Endothelial cell (in vitro differentiated cells): Measurements from ENCODE around the gene LMF2. TPM values are rescaled to one million over a fixed set of nuclear protein-coding genes. Genes with fewer than 3 reads are reported as not detected.
A peak's percentile ranks its signal among the peaks of the same experiment; 100 is the strongest.

Experiments
- DNase-seq: peaks from one replicate; pipeline ENCODE4 v3.0.0; 2021; ENCODE audit warnings: low spot score
- H3K27ac Mint-ChIP-seq: one replicate; pipeline ENCODE4 v1.8.0; 2021; ENCODE audit warnings: mixed read lengths, inconsistent platforms; ENCODE audit not compliant: unreplicated experiment
- H3K27me3 Mint-ChIP-seq: one replicate; pipeline ENCODE4 v1.8.0; 2021; ENCODE audit warnings: mild to moderate bottlenecking, moderate library complexity, mixed read lengths, inconsistent platforms; ENCODE audit not compliant: unreplicated experiment
- H3K36me3 Mint-ChIP-seq: one replicate; pipeline ENCODE4 v1.8.0; 2021; ENCODE audit warnings: mild to moderate bottlenecking, low read depth, mixed read lengths, inconsistent platforms; ENCODE audit not compliant: unreplicated experiment
- H3K4me1 Mint-ChIP-seq: one replicate; pipeline ENCODE4 v1.8.0; 2021; ENCODE audit warnings: mild to moderate bottlenecking, mixed read lengths, inconsistent platforms; ENCODE audit not compliant: unreplicated experiment
- H3K4me3 Mint-ChIP-seq: one replicate; pipeline ENCODE4 v1.8.0; 2021; ENCODE audit warnings: mild to moderate bottlenecking, mixed read lengths, inconsistent platforms; ENCODE audit not compliant: unreplicated experiment
- H3K9me3 Mint-ChIP-seq: one replicate; pipeline ENCODE4 v1.8.0; 2021; ENCODE audit warnings: mixed read lengths, inconsistent platforms; ENCODE audit not compliant: unreplicated experiment
- total RNA-seq: library from RNA; stranded (reverse); fragmentation: NEBNext Ultra II Directional; extraction: Animal tissue kit (Norgen Biotek cat#: 25700); gene quantifications from one replicate; pipeline ENCODE4 v1.2.1, GENCODE V29; 2021; ENCODE audit not compliant: unreplicated experiment
- TF ChIP-seq, protein P1 (sequence below): fragments of 200-600 bp; sonication (generic); IDR thresholded peaks from one replicate; pipeline ENCODE4 v1.5.0; 2021; ENCODE audit warnings: antibody characterized with exemption; ENCODE audit not compliant: unreplicated experiment

LMF2 gene
- total RNA-seq, 1 donor from 2014 or later = 88.2 TPM

DNA sequence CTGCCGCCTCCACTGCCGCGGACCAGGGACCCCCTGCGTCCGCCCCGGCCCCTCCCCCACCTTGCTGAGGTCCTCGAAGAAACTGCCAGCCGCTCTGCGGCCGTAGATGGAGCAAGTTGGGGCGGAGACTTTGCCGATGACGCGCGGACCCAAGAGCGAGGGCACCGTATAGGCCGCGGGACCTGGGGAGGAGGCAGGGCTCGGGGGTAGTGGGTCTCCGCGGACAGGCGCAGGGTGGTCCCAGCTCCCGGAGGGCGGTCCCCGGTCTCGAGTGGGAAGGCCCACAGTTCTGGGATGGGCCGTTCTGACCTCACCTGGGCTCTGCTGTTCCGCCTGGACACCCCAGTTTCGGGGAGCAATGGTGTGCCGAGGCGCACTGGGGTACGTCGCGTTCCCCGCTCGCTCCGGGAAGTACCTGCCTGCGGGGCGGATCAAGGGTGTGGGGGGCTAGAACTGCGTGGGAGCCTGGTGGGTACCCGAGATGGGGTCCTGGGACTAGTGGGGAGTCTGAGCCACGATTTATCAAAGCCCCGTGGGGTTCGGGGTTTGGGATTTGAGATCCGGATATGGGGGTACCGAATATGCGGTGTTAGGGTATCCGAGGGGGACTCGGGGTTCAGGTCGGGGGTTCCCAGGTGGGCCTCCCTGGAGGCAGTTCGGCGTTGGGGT, 23.5 kb upstream of the LMF2 start:
- Mint-ChIP-seq H3K27ac (no peak overlapping the region), H3K27me3 (peaks cover 30% of the 10 kb centered on the region)

DNA sequence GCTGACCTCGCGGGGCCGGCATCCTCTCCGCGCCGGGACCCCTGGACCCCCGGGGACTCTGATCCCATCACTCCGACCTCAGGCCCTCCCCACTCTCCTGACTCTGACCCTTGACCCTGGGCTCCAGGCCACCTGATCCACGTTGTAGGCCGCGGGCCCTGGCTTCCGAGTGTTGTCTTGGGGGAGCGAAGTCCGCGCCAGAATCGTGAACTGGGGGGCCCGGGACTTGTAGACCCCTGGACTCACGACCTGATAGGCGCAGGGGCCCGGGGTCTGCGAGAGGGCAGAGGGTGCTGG, 23.0 kb upstream of the LMF2 start:
- H3K27me3 Mint-ChIP-seq = peaks cover 30% of the 10 kb centered on the region
- no peak overlapping the region for H3K27ac Mint-ChIP-seq
- H3K4me1 Mint-ChIP-seq = peaks cover 8% of the 10 kb centered on the region
- TF ChIP-seq, protein P1, sequence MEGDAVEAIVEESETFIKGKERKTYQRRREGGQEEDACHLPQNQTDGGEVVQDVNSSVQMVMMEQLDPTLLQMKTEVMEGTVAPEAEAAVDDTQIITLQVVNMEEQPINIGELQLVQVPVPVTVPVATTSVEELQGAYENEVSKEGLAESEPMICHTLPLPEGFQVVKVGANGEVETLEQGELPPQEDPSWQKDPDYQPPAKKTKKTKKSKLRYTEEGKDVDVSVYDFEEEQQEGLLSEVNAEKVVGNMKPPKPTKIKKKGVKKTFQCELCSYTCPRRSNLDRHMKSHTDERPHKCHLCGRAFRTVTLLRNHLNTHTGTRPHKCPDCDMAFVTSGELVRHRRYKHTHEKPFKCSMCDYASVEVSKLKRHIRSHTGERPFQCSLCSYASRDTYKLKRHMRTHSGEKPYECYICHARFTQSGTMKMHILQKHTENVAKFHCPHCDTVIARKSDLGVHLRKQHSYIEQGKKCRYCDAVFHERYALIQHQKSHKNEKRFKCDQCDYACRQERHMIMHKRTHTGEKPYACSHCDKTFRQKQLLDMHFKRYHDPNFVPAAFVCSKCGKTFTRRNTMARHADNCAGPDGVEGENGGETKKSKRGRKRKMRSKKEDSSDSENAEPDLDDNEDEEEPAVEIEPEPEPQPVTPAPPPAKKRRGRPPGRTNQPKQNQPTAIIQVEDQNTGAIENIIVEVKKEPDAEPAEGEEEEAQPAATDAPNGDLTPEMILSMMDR = no peak
- no peak for DNase-seq
- no peaks in the 10 kb centered on the region for H3K9me3 Mint-ChIP-seq
- H3K36me3 Mint-ChIP-seq = no peaks in the 10 kb centered on the region
- H3K4me3 Mint-ChIP-seq = no peak overlapping the region

More for the DNA sequence above, 23.5 kb upstream of the LMF2 start:
- Mint-ChIP-seq H3K4me1 (peaks cover 8% of the 10 kb centered on the region), H3K9me3 (no peaks in the 10 kb centered on the region), H3K4me3 (peak overlapping the region; percentile 65), H3K36me3 (no peaks in the 10 kb centered on the region)
- TF ChIP-seq, protein P1 = no peak
- peak; percentile 67 for DNase-seq

DNA sequence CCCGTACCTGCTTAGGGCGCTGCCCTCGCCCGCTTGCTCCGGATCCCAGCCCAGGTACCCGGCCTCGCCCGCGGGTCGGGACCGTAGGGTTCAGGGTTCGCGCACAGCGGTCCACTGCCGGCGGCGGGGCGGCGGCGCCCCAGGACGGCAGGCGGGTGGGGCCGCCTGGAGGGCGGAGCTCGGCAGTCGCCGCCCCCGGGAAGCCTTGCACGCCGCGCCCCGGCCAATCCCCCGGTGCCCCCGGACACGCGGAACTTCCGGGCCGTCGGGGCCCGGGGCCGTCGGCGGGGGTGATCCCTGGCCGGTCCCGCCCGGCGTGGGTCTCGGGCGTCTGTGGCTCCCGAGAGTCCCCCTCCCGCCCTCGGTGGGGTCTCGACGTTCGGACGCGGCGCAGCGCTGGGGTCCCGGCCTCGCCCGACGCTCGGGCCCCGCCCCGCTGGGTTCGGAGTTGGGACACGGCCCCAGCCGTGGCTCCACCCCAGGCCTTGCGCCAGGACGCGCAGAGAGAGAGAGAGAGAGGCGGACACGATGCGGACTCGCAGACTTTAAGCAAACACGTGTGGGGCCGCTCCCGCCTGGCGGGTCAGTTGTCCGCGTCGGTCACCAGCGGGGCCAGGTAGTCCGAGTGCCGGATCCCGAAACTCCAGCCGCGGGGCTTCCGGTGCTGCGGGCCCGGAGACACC, 22.5 kb upstream of the LMF2 start, which contains the start of gene TYMP:
Gene TYMP (minus strand): TSS at position 116 of the 683 bp plus-strand sequence. CDS start 303 bp downstream, outside the sequence.
- no peaks in the 10 kb centered on the region for H3K36me3 Mint-ChIP-seq
- H3K9me3 Mint-ChIP-seq = no peaks in the 10 kb centered on the region
- DNase-seq = no peak
- peaks cover 8% of the 10 kb centered on the region for H3K4me1 Mint-ChIP-seq
- TF ChIP-seq, protein P1 = no peak
- no peak within 1 kb of the TSS for H3K27ac Mint-ChIP-seq
- peaks cover 30% of the 10 kb centered on the region for H3K27me3 Mint-ChIP-seq
- no peak within 1 kb of the TSS for H3K4me3 Mint-ChIP-seq

DNA sequence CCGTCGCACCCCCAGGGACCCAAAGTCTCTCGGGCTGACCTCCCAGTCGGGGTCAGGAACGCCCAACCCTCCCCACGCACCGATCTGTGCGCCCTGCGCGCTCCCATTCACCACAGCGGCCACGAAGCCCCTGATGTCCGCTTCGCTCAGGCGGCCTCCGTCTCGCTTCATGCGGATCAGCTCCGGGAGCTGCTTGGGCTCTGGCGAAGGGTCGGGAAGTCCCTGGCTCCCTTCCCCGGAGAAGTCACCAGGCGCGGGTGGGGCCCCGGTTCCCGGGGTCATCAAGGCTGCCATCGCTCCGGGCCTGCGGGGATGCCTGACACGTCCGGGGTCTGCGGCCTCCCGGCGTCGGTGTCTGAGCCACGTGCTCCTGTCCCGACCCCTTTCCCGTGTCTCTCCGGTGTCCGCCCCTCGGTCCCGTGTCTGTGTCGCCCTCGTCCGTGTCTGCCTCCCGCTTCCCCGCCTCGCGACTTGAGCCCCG, 22.0 kb upstream of the LMF2 start:
- peaks cover 32% of the 10 kb centered on the region for H3K27me3 Mint-ChIP-seq
- DNase-seq = no peak
- TF ChIP-seq, protein P1 = no peak
- peaks cover 4% of the 10 kb centered on the region for H3K36me3 Mint-ChIP-seq
- peaks cover 13% of the 10 kb centered on the region for H3K4me1 Mint-ChIP-seq
- H3K27ac Mint-ChIP-seq = no peak overlapping the region
- no peak overlapping the region for H3K4me3 Mint-ChIP-seq
- no peaks in the 10 kb centered on the region for H3K9me3 Mint-ChIP-seq
